Measurements from ENCODE around the gene KIAA1755.
A peak's percentile ranks its signal among the peaks of the same experiment; 100 is the strongest.

KIAA1755 gene

GRCh38 chr20:38162149-38162548 lies 98.4 kb downstream of the KIAA1755 start:
- no peak overlapping the region for H3K4me3 Mint-ChIP-seq
- H3K27ac Mint-ChIP-seq, result peak overlapping the region in 1 of 2 donors; percentile 76
- ATAC-seq, result no peak
- H3K4me1 Mint-ChIP-seq, result peaks cover 9% of the 10 kb centered on the region
- H3K27me3 Mint-ChIP-seq, result peaks cover 42% of the 10 kb centered on the region
- no peak for DNase-seq
- no peaks in the 10 kb centered on the region for H3K9me3 Mint-ChIP-seq

GRCh38 chr20:38161412-38161774 lies 99.1 kb downstream of the KIAA1755 start:
- Mint-ChIP-seq H3K4me1 (peaks cover 9% of the 10 kb centered on the region), H3K27ac (no peak overlapping the region), H3K4me3 (no peak overlapping the region), H3K9me3 (no peaks in the 10 kb centered on the region), H3K27me3 (peaks cover 39% of the 10 kb centered on the region)
- DNase-seq (no peak), ATAC-seq (no peak)

All from stimulated activated naive CD8-positive, alpha-beta T cell treated with anti-CD3 and anti-CD28 coated beads, Interleukin-15, amount 100 ng/mL, for 72 hours (primary cell).